ENCODE measurements around the gene POU6F2.

The POU6F2 gene

DNA sequence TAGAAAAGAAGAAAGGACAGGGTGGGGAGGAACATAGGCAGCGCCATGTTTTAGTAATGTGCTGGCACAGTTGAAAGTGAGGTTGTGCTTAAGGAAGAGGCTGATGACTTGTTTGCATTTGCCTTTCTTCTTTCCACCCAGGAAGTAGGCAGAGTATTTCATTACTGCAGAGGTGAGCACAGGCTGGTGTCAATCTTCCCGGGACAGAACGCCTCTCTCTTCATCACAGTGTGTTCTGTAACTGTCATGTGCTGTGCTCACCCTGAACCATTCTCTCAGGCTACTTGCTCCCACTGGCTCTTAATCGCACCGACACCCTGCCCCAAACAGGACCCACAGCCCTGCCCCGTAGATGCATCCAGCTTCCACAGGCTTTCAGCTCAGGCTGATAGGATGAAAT lies 452.7 kb downstream of the POU6F2 start:
- no peaks in the 10 kb centered on the region for H3K9me3 ChIP-seq (ENCODE audit: severe bottlenecking)
- no peak overlapping the region for H3K4me3 ChIP-seq (ENCODE audit: severe bottlenecking)
- ATAC-seq (ENCODE audit: low read depth) (no peak), DNase-seq (ENCODE audit: low spot score) (no peak)
- TF ChIP-seq, protein P1, sequence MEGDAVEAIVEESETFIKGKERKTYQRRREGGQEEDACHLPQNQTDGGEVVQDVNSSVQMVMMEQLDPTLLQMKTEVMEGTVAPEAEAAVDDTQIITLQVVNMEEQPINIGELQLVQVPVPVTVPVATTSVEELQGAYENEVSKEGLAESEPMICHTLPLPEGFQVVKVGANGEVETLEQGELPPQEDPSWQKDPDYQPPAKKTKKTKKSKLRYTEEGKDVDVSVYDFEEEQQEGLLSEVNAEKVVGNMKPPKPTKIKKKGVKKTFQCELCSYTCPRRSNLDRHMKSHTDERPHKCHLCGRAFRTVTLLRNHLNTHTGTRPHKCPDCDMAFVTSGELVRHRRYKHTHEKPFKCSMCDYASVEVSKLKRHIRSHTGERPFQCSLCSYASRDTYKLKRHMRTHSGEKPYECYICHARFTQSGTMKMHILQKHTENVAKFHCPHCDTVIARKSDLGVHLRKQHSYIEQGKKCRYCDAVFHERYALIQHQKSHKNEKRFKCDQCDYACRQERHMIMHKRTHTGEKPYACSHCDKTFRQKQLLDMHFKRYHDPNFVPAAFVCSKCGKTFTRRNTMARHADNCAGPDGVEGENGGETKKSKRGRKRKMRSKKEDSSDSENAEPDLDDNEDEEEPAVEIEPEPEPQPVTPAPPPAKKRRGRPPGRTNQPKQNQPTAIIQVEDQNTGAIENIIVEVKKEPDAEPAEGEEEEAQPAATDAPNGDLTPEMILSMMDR (IDR thresholded peaks at IDR 0.05; ENCODE audit: poor library complexity, severe bottlenecking) = no peak
- H3K4me1 ChIP-seq (ENCODE audit: insufficient read depth, poor library complexity, severe bottlenecking) = no peaks in the 10 kb centered on the region
- no peaks in the 10 kb centered on the region for H3K27me3 ChIP-seq (ENCODE audit: insufficient read depth, poor library complexity, severe bottlenecking)
- H3K36me3 ChIP-seq (ENCODE audit: low read depth) = no peaks in the 10 kb centered on the region
- no peak overlapping the region for H3K27ac ChIP-seq (ENCODE audit: poor library complexity, severe bottlenecking)

DNA sequence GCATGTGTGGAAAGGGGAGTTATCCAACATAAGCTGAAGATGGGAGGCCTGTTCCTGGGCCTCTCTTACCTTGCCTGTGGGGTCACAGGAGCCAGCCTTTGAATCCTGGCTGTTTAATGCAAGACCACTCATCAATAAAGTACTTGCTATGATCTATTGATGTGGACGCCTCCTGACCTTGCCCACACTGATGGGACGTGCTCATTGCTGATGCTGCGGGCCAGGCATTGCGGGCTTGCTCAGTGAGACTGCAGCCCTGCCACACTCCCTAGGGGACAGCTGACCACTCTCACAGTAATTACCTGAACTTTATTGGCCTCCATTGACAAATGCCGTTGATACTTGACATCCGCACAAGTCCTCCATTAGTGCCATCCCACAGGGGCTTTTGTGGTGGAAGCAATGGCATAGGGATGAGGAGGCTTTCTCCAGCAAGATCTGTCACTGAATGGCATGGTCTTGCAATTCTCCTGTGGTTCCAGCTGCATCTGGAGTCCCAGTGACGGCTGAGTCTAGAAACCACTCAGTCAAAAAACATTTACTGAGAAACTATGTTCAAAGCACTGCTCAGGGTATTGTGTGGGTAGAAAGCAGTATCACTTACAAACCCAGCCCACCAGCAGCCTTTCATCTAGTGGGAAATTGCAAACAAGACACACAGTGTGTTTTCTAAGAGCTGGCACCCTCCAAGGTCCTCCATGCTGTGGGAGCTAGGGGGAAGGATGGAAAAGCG lies 453.4 kb downstream of the POU6F2 start:
- ATAC-seq (ENCODE audit: low read depth) (no peak), DNase-seq (ENCODE audit: low spot score) (no peak)
- no peak overlapping the region for H3K4me3 ChIP-seq (ENCODE audit: severe bottlenecking)
- no peaks in the 10 kb centered on the region for H3K9me3 ChIP-seq (ENCODE audit: severe bottlenecking)
- no peak overlapping the region for H3K27ac ChIP-seq (ENCODE audit: poor library complexity, severe bottlenecking)
- TF ChIP-seq, protein P1 (IDR thresholded peaks at IDR 0.05; ENCODE audit: poor library complexity, severe bottlenecking) = no peak
- H3K27me3 ChIP-seq (ENCODE audit: insufficient read depth, poor library complexity, severe bottlenecking) = no peaks in the 10 kb centered on the region
- no peaks in the 10 kb centered on the region for H3K36me3 ChIP-seq (ENCODE audit: low read depth)
- no peaks in the 10 kb centered on the region for H3K4me1 ChIP-seq (ENCODE audit: insufficient read depth, poor library complexity, severe bottlenecking)

DNA sequence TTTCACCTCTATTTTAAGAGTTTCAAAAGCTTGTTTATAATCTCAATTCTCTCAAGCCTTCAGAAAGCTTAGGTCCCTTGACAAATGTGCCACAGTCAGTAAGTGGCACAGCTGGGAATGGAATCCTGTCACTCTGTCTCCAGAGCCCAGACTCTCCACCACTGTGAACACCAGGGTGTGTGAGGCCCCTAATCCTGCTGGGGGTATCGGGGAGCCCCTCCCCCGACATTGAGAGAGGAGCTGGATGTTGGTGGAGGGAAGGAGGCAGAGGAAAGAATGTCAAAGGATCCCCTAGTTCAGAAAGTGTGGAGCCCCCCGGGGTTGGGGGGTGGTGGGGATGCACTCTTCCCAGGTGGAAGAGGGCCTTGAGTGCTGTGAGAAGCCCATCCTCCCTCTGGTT lies 454.7 kb downstream of the POU6F2 start:
- TF ChIP-seq, protein P1 (IDR thresholded peaks at IDR 0.05; ENCODE audit: poor library complexity, severe bottlenecking) = no peak
- Histone ChIP-seq H3K36me3 (ENCODE audit: low read depth) (no peaks in the 10 kb centered on the region), H3K27ac (ENCODE audit: poor library complexity, severe bottlenecking) (no peak overlapping the region), H3K27me3 (ENCODE audit: insufficient read depth, poor library complexity, severe bottlenecking) (no peaks in the 10 kb centered on the region), H3K9me3 (ENCODE audit: severe bottlenecking) (no peaks in the 10 kb centered on the region), H3K4me3 (ENCODE audit: severe bottlenecking) (no peak overlapping the region), H3K4me1 (ENCODE audit: insufficient read depth, poor library complexity, severe bottlenecking) (no peaks in the 10 kb centered on the region)
- no peak for DNase-seq (ENCODE audit: low spot score)
- no peak for ATAC-seq (ENCODE audit: low read depth)

DNA sequence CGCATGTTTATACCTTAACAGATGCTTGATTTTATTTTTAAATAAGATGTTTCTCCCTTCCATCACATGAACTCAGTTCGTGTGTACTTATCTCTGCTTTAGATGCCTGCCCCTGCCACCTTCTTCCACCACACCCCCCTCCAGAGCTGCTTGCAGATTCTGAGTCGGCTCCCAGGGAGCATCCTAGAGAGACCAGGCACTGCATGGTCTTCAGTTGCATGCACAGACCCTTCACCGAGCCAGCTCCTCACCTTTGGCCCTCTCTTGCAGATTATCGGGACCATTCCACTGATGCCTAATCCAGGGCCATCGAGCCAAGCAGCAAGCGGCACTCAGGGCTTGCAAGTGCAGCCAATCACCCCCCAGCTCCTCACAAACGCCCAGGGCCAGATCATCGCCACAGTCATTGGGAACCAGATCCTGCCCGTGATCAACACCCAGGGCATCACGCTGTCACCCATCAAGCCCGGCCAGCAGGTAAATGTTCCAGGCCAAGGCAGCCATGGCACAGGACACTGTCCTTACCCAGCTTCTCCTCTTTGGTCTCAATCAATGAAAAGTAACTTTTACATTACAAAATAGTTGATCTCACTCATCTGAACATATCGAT lies 455.2 kb downstream of the POU6F2 start:
- ATAC-seq (ENCODE audit: low read depth) (no peak), DNase-seq (ENCODE audit: low spot score) (no peak)
- TF ChIP-seq, protein P1 (IDR thresholded peaks at IDR 0.05; ENCODE audit: poor library complexity, severe bottlenecking) = no peak
- no peaks in the 10 kb centered on the region for H3K27me3 ChIP-seq (ENCODE audit: insufficient read depth, poor library complexity, severe bottlenecking)
- no peak overlapping the region for H3K27ac ChIP-seq (ENCODE audit: poor library complexity, severe bottlenecking)
- no peak overlapping the region for H3K4me3 ChIP-seq (ENCODE audit: severe bottlenecking)
- H3K9me3 ChIP-seq (ENCODE audit: severe bottlenecking) = no peaks in the 10 kb centered on the region
- no peaks in the 10 kb centered on the region for H3K36me3 ChIP-seq (ENCODE audit: low read depth)
- H3K4me1 ChIP-seq (ENCODE audit: insufficient read depth, poor library complexity, severe bottlenecking) = no peaks in the 10 kb centered on the region

DNA sequence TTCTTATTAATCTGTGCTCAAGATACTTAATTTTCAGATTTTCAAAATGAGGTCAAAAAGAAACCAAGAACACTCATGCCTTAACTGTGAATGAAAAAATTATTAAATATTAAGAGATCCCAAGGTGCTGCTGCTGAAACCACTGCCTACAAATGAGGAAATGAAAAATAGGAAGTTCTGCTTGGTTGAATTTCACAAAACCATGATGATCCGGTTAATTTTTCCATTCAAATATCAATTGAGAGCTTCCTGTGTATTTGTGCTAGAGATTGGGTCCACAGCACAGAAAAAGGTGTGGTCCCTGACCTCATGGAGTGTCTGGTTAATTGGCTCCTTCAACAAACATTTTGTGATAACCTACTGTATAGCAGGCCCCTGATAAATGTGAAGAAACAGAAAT lies 455.8 kb downstream of the POU6F2 start:
- no peaks in the 10 kb centered on the region for H3K36me3 ChIP-seq (ENCODE audit: low read depth)
- H3K4me1 ChIP-seq (ENCODE audit: insufficient read depth, poor library complexity, severe bottlenecking) = no peaks in the 10 kb centered on the region
- H3K9me3 ChIP-seq (ENCODE audit: severe bottlenecking) = no peaks in the 10 kb centered on the region
- no peak for ATAC-seq (ENCODE audit: low read depth)
- H3K27ac ChIP-seq (ENCODE audit: poor library complexity, severe bottlenecking) = no peak overlapping the region
- H3K4me3 ChIP-seq (ENCODE audit: severe bottlenecking) = no peak overlapping the region
- no peak for DNase-seq (ENCODE audit: low spot score)
- TF ChIP-seq, protein P1 (IDR thresholded peaks at IDR 0.05; ENCODE audit: poor library complexity, severe bottlenecking) = no peak
- no peaks in the 10 kb centered on the region for H3K27me3 ChIP-seq (ENCODE audit: insufficient read depth, poor library complexity, severe bottlenecking)

Data from RWPE2 (cell line).